OCI-LY7 (cell line): ENCODE results near the gene ITPKB. TPM values are rescaled to one million over a fixed set of nuclear protein-coding genes. Genes with fewer than 3 reads are reported as not detected.

Experiments
- BruUV-seq: library from RNA; stranded (reverse); fragments of 400-500 nt; replicated peaks from 2 replicates; lab custom pipeline; 2021; lab: Mats Ljungman, UMichigan
- CTCF ChIA-PET: fragments of 300-600 bp; sonication (Branson Sonifier 250); formaldehyde crosslinking; loops from one replicate; lab custom pipeline; 2022; ENCODE audit warnings: antibody characterized with exemption; ENCODE audit not compliant: unreplicated experiment; lab: Charles Lee
- POLR2A ChIA-PET: fragments of 300-600 bp; sonication (Branson Sonifier 250); formaldehyde crosslinking; loops from one replicate; lab custom pipeline; 2022; ENCODE audit warnings: antibody characterized with exemption; lab: Charles Lee
- DNase-seq: peaks from one replicate; pipeline ENCODE4 v3.0.0-alpha.2; 2015; ENCODE audit warnings: low spot score
- H2AFZ ChIP-seq: fragments of 200-600 bp; sonication (generic), shearing (Covaris generic); 2 replicates; pipeline ENCODE4 v1.6.1; 2014; ENCODE audit warnings: mild to moderate bottlenecking, antibody characterized with exemption, low read length, moderate library complexity
- H3K27ac ChIP-seq: fragments of 200-600 bp; sonication (generic); 2 replicates; pipeline ENCODE4 v1.5.1; 2014; ENCODE audit warnings: mixed run types, low read depth, mild to moderate bottlenecking, moderate library complexity, low read length, inconsistent platforms; ENCODE audit not compliant: poor library complexity, severe bottlenecking
- H3K36me3 ChIP-seq: fragments of 200-600 bp; sonication (generic); 2 replicates; pipeline ENCODE4 v1.6.1; 2014; ENCODE audit warnings: mild to moderate bottlenecking, antibody characterized with exemption, low read length, moderate library complexity, mixed read lengths; ENCODE audit not compliant: insufficient read depth
- H3K4me1 ChIP-seq: fragments of 200-600 bp; sonication (generic); 2 replicates; pipeline ENCODE4 v1.5.1; 2014; ENCODE audit warnings: mild to moderate bottlenecking, low read length; ENCODE audit not compliant: insufficient read depth, poor library complexity, severe bottlenecking
- H3K4me2 ChIP-seq: fragments of 200-600 bp; sonication (generic); 2 replicates; pipeline ENCODE4 v1.6.1; 2014; ENCODE audit warnings: mild to moderate bottlenecking, low read length
- H3K4me3 ChIP-seq: fragments of 200-600 bp; sonication (generic); 2 replicates; pipeline ENCODE4 v1.5.1; 2014; ENCODE audit warnings: mild to moderate bottlenecking, low read depth, low read length; ENCODE audit not compliant: poor library complexity, severe bottlenecking
- H3K79me2 ChIP-seq: fragments of 200-600 bp; sonication (generic); 2 replicates; pipeline ENCODE4 v1.6.1; 2016; ENCODE audit warnings: low read depth, mild to moderate bottlenecking, low read length, moderate library complexity, mixed read lengths; ENCODE audit not compliant: insufficient read depth
- H3K9me2 ChIP-seq: fragments of 200-600 bp; sonication (generic); 2 replicates; pipeline ENCODE4 v1.6.1; 2016; ENCODE audit warnings: mild to moderate bottlenecking, low read length, mixed read lengths; ENCODE audit not compliant: insufficient read depth
- H3K9me3 ChIP-seq: fragments of 200-600 bp; sonication (generic); 2 replicates; pipeline ENCODE4 v1.6.1; 2014; ENCODE audit warnings: mild to moderate bottlenecking, mixed run types, low read length, mixed read lengths
- H4K20me1 ChIP-seq: fragments of 200-600 bp; sonication (generic); 2 replicates; pipeline ENCODE4 v1.6.1; 2014; ENCODE audit warnings: mild to moderate bottlenecking, antibody characterized with exemption, low read length, moderate library complexity, mixed read lengths; ENCODE audit not compliant: insufficient read depth
- EZH2phosphoT487 ChIP-seq: fragments of 200-600 bp; sonication (generic); IDR thresholded peaks from 2 replicates; pipeline ENCODE4 v1.6.1; 2018; ENCODE audit warnings: low read depth, borderline replicate concordance, mild to moderate bottlenecking, mixed run types, antibody characterized with exemption, low read length, moderate library complexity, mixed read lengths
- intact Hi-C: fragments of 100-400 bp; cut with micrococcal nuclease; formaldehyde crosslinking; loops from one replicate; pipeline ENCODE4 v1.10.0; 2022; ENCODE audit not compliant: unreplicated experiment
- total RNA-seq, 2 experiments: library from RNA; depleted of rRNA in 1 of 2; stranded (reverse); fragments of >200 nt in 1 of 2; shearing (Covaris generic) in 1 of 2; gene quantifications; 2 replicates each; pipeline ENCODE4 v1.2.3, GENCODE V29; 2014 to 2022
- TF ChIP-seq, protein P1 (sequence below): fragments of 200-600 bp; sonication (generic); conservative IDR thresholded peaks from 2 replicates; pipeline ENCODE4 v1.5.1; 2014; ENCODE audit warnings: mild to moderate bottlenecking, antibody characterized with exemption, low read length, moderate library complexity, mixed read lengths

ITPKB gene
- total RNA-seq, 2 experiments from 2014 or later, result 20.5 to 33.3 TPM

GRCh38 chr1:226586650-226587422 lies 152.2 kb downstream of the ITPKB start:
- intact Hi-C loops, result no loop called here
- Histone ChIP-seq H3K9me3 (no peaks in the 10 kb centered on the region), H3K4me1 (no peaks in the 10 kb centered on the region), H3K36me3 (no peaks in the 10 kb centered on the region), H3K4me2 (no peak overlapping the region), H3K79me2 (no peaks in the 10 kb centered on the region), H3K4me3 (no peak overlapping the region), H3K9me2 (no peaks in the 10 kb centered on the region), H2AFZ (no peak overlapping the region), H4K20me1 (no peaks in the 10 kb centered on the region), H3K27ac (no peak overlapping the region)
- ChIA-PET POLR2A (no interaction called here), CTCF (interaction anchor here (0.5 kb wide), 1 partner anchor 178 kb away, joined by 3 read pairs; no protein-coding TSS in a partner anchor)
- no peak for TF ChIP-seq EZH2phosphoT487
- TF ChIP-seq, protein P1, sequence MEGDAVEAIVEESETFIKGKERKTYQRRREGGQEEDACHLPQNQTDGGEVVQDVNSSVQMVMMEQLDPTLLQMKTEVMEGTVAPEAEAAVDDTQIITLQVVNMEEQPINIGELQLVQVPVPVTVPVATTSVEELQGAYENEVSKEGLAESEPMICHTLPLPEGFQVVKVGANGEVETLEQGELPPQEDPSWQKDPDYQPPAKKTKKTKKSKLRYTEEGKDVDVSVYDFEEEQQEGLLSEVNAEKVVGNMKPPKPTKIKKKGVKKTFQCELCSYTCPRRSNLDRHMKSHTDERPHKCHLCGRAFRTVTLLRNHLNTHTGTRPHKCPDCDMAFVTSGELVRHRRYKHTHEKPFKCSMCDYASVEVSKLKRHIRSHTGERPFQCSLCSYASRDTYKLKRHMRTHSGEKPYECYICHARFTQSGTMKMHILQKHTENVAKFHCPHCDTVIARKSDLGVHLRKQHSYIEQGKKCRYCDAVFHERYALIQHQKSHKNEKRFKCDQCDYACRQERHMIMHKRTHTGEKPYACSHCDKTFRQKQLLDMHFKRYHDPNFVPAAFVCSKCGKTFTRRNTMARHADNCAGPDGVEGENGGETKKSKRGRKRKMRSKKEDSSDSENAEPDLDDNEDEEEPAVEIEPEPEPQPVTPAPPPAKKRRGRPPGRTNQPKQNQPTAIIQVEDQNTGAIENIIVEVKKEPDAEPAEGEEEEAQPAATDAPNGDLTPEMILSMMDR, result no peak
- DNase-seq, result no peak
- BruUV-seq, result no TSS peak

- Histone ChIP-seq H2AFZ (no peak overlapping the region), H3K4me2 (no peak overlapping the region), H3K36me3 (no peaks in the 10 kb centered on the region), H3K4me3 (no peak overlapping the region), H3K9me2 (no peaks in the 10 kb centered on the region), H4K20me1 (no peaks in the 10 kb centered on the region), H3K27ac (no peak overlapping the region), H3K9me3 (no peaks in the 10 kb centered on the region), H3K79me2 (no peaks in the 10 kb centered on the region), H3K4me1 (no peaks in the 10 kb centered on the region)
- TF ChIP-seq, protein P1, result no peak
- TF ChIP-seq EZH2phosphoT487, result no peak
- BruUV-seq, result no TSS peak
- CTCF ChIA-PET, result no interaction called here
- intact Hi-C loops, result no loop called here
- DNase-seq, result no peak
- POLR2A ChIA-PET, result no interaction called here
These were observed 153.0 kb downstream of the ITPKB start for GRCh38 chr1:226586116-226586515.

- no peaks in the 10 kb centered on the region for H3K36me3 ChIP-seq
- POLR2A ChIA-PET, result interaction anchor here (1.4 kb wide), 1 partner anchor 38 kb away, joined by 3 read pairs; no protein-coding TSS in a partner anchor
- H3K4me1 ChIP-seq, result no peaks in the 10 kb centered on the region
- CTCF ChIA-PET, result interaction anchor here (0.7 kb wide), 1 partner anchor 15 kb away, joined by 3 read pairs; no protein-coding TSS in a partner anchor
- peak; percentile 15 for DNase-seq
- H3K4me2 ChIP-seq, result no peak overlapping the region
- intact Hi-C loops, result no loop called here
- H3K4me3 ChIP-seq, result no peak overlapping the region
- no peaks in the 10 kb centered on the region for H3K9me3 ChIP-seq
- H3K9me2 ChIP-seq, result no peaks in the 10 kb centered on the region
- no peak overlapping the region for H2AFZ ChIP-seq
- no TSS peak for BruUV-seq
- H4K20me1 ChIP-seq, result no peaks in the 10 kb centered on the region
- no peak overlapping the region for H3K27ac ChIP-seq
- no peaks in the 10 kb centered on the region for H3K79me2 ChIP-seq
- TF ChIP-seq EZH2phosphoT487, result no peak
- TF ChIP-seq, protein P1, result no peak
These were observed 154.9 kb downstream of the ITPKB start for GRCh38 chr1:226584164-226584563.
